Stimulated activated CD8-positive, alpha-beta memory T cell treated with anti-CD3 and anti-CD28 coated beads, Interleukin-15, amount 100 ng/mL, for 4 hours (primary cell): ENCODE results near the gene SVIP.

ENCODE experiments used
- DNase-seq, 2 donors: peaks; one replicate each; pipeline ENCODE4 v3.0.0-alpha.2; 2020; ENCODE audit warnings: low read depth in 2 of 2

The SVIP gene

GRCh38 chr11:22792497-22792896 lies 37.1 kb downstream of the SVIP start:
- DNase-seq, result no peak

DNA sequence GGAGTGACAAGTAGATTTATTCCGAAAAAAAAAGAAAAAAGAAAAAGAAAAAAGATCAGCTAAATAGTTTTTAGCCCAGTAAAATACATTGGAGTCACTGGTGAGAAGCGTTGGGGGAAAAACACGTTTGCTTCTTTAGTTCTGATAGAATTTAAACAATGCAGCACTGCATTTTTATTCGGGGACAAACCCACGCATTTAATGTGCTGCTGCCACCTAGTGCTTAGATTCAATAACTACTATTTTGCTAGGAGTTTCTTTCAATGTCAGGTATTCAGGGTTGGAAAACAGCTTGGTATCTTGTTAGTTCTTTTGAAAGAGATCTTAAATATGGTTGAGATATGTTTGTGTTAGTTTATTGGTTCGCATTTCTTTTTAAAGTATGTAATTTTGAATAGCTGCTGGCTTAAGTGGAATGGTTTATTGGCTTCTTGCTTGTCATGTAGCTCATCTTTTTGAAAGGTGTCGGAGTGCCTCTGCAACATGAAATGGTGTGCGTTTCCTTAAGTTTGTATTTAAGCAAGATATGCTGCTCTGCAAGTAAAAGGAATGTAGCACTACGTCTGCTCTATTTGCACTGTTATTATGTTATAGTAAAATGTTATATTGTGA lies 41.9 kb downstream of the SVIP start:
- no peak for DNase-seq

GRCh38 chr11:22787055-22787454 lies 42.5 kb downstream of the SVIP start:
- DNase-seq, result no peak

DNA sequence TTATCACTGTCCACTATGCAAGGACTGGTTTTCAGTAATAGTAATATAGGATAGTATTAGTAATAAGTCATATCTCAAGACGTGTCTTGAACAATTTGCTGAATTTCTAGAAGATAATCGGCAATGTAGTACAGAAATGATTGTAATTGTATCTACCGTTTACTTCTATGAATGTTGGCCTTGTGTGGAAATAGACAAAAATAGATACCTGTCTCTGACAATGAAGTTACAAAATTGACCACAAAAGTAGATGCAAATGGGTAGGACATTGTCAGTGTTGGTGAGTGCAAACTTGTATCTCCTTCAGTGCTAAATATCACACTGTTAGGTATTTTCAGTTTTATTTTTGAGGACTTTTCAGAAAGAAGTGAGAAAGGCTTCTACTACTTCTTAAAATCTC lies 43.1 kb downstream of the SVIP start:
- DNase-seq, result no peak

GRCh38 chr11:22785251-22785650 lies 44.4 kb downstream of the SVIP start:
- DNase-seq, result no peak

GRCh38 chr11:22780952-22781593 lies 48.5 kb downstream of the SVIP start:
- DNase-seq, result peak in 1 of 2 donors; percentile 1

- no peak for DNase-seq
These were observed 49.8 kb downstream of the SVIP start for GRCh38 chr11:22779850-22780249.

GRCh38 chr11:22778642-22779041 lies 51.0 kb downstream of the SVIP start:
- no peak for DNase-seq

GRCh38 chr11:22775248-22775647 lies 54.4 kb downstream of the SVIP start:
- no peak for DNase-seq

DNA sequence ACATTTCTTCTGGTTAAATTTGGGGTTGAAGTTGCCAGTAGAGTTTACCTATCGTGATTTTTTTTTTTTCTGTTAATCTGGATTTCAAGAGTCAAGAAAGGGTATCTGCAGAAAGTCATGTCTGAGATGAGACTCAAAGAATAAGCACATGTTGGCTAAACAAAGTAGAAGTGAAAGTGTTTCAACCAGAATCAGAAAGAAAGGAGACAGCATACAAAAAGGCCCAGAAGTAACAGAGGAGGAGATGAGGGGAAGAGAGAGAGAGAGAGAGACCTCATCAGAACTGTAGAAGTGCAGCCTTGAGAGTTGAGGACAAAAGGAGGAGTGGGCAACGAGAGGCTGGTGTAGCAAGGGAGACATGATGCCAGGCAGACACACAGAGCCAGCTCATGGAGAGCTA lies 54.9 kb downstream of the SVIP start:
- no peak for DNase-seq

- DNase-seq, result no peak
These were observed 60.5 kb downstream of the SVIP start for GRCh38 chr11:22769081-22769480.
